Neural crest cell (in vitro differentiated cells): Measurements from ENCODE around the gene FBXO11. TPM values are rescaled to one million over a fixed set of nuclear protein-coding genes. Genes with fewer than 3 reads are reported as not detected.
A peak's percentile ranks its signal among the peaks of the same experiment; 100 is the strongest.

Experiments used
- DNase-seq: peaks from one replicate; pipeline ENCODE4 v3.0.0; 2021; ENCODE audit warnings: low read depth, mixed read lengths, low spot score
- H3K27ac Mint-ChIP-seq: one replicate; pipeline ENCODE4 v1.8.0; 2021; ENCODE audit warnings: mild to moderate bottlenecking, mixed read lengths; ENCODE audit not compliant: unreplicated experiment
- H3K27me3 Mint-ChIP-seq: 2 replicates; pipeline ENCODE4 v1.8.0; 2021; ENCODE audit warnings: low read depth, mild to moderate bottlenecking, mixed read lengths
- H3K36me3 Mint-ChIP-seq: 2 replicates; pipeline ENCODE4 v1.8.0; 2021; ENCODE audit warnings: low read depth, mild to moderate bottlenecking, mixed read lengths
- H3K4me1 Mint-ChIP-seq: 2 replicates; pipeline ENCODE4 v1.8.0; 2021; ENCODE audit warnings: mixed read lengths
- H3K4me3 Mint-ChIP-seq: one replicate; pipeline ENCODE4 v1.8.0; 2021; ENCODE audit warnings: mild to moderate bottlenecking, mixed read lengths
- H3K9me3 Mint-ChIP-seq: 2 replicates; pipeline ENCODE4 v1.8.0; 2021; ENCODE audit warnings: mixed read lengths
- total RNA-seq: library from RNA; stranded (reverse); gene quantifications from 2 replicates; pipeline ENCODE4 v1.2.1, GENCODE V29; 2021
- TF ChIP-seq, protein P1 (sequence below): fragments of 200-600 bp; sonication (generic); conservative IDR thresholded peaks from 2 replicates; pipeline ENCODE4 v1.5.0; 2021; ENCODE audit warnings: antibody characterized with exemption, mild to moderate bottlenecking

FBXO11 gene
- total RNA-seq, 1 donor from 2014 or later: 86.3 TPM

DNA sequence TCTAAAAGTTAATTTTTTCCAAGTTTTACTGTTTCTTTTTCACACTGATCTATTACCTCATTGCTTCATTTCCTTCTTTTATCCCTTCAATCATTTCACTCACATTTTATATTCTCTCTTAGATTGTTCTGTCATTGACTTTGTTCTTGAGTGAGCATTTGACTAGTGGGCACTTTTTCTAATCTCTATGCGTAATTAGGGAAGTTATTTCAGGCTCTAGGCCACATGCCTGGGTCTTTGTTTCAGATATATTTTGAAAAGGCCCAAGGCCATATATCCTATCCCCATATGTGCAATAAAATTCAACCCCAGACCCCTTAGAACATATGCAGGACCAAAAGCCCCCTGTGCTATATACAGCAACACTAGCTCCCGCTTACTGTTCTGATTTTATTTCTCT lies 62.1 kb downstream of the FBXO11 start:
- DNase-seq: no peak
- Mint-ChIP-seq H3K27ac (peak overlapping the region; percentile 89), H3K4me3 (no peak overlapping the region), H3K27me3 (no peaks in the 10 kb centered on the region), H3K9me3 (no peaks in the 10 kb centered on the region), H3K36me3 (peaks cover 3% of the 10 kb centered on the region), H3K4me1 (peaks cover 4% of the 10 kb centered on the region)
- TF ChIP-seq, protein P1, sequence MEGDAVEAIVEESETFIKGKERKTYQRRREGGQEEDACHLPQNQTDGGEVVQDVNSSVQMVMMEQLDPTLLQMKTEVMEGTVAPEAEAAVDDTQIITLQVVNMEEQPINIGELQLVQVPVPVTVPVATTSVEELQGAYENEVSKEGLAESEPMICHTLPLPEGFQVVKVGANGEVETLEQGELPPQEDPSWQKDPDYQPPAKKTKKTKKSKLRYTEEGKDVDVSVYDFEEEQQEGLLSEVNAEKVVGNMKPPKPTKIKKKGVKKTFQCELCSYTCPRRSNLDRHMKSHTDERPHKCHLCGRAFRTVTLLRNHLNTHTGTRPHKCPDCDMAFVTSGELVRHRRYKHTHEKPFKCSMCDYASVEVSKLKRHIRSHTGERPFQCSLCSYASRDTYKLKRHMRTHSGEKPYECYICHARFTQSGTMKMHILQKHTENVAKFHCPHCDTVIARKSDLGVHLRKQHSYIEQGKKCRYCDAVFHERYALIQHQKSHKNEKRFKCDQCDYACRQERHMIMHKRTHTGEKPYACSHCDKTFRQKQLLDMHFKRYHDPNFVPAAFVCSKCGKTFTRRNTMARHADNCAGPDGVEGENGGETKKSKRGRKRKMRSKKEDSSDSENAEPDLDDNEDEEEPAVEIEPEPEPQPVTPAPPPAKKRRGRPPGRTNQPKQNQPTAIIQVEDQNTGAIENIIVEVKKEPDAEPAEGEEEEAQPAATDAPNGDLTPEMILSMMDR: no peak

DNA sequence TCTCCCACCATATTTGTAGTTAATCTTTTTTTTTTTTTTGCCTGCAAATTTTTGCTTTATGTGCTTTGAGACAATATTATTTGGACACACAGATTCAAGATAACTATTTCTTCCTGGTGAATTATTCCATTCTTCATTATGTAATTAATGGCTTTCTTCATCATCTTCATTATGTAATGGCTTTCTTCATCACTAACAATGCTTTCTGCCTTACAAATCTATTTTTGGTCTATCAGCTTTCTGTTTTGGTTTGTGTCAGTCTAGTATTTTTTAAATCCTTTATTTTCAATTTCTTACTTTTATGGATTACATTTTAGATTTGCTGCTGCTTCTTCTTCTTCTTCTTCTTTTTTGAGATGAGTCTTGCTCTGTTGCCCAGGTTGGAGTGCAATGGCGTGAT lies 62.9 kb downstream of the FBXO11 start:
- H3K4me1 Mint-ChIP-seq: peaks cover 11% of the 10 kb centered on the region

DNA sequence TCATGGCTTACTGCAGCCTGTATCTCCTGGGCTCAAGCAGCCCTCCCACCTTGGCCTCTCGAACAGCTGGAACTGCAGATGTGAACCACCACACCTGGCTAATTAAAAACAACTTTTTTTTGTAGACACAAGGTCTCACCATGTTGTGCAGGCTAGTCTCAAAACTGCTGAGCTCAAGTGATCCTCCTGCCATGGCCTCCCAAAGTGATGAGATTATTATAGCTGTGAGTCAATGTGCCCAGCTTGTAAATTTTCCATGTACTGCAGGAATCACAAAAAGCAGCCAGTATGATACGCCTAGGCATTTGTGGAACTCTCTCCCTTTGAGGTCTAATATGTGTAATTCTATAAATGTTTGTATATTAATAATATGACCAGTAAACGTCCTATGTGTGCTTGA lies 63.5 kb downstream of the FBXO11 start:
- Mint-ChIP-seq H3K27ac (no peak overlapping the region), H3K4me1 (peaks cover 13% of the 10 kb centered on the region), H3K9me3 (no peaks in the 10 kb centered on the region), H3K27me3 (no peaks in the 10 kb centered on the region), H3K36me3 (peaks cover 6% of the 10 kb centered on the region), H3K4me3 (no peak overlapping the region)
- no peak for DNase-seq
- TF ChIP-seq, protein P1: no peak

More for the DNA sequence above, 62.9 kb downstream of the FBXO11 start:
- Mint-ChIP-seq H3K27ac (no peak overlapping the region), H3K9me3 (no peaks in the 10 kb centered on the region), H3K36me3 (peaks cover 6% of the 10 kb centered on the region), H3K4me3 (no peak overlapping the region), H3K27me3 (no peaks in the 10 kb centered on the region)
- TF ChIP-seq, protein P1: no peak
- DNase-seq: no peak

DNA sequence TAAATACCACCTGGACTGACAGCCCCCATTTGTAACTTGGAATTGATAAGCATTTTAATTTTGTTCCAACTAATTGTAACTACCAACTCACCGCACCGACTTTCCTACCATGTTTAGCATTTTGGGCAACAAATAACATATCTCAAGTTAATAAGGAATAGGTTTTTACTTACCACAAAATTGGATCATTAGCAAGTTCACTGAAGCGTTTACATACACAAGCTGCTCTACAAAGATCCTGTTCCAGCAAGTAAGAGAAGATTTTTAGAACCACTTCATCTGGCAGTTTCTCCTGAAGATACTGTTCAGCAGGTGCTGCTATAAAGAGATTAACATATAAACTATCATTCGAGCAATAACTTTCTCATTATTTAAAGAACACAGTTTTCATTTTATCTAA lies 67.6 kb downstream of the FBXO11 start:
- peaks cover 11% of the 10 kb centered on the region for H3K36me3 Mint-ChIP-seq

DNA sequence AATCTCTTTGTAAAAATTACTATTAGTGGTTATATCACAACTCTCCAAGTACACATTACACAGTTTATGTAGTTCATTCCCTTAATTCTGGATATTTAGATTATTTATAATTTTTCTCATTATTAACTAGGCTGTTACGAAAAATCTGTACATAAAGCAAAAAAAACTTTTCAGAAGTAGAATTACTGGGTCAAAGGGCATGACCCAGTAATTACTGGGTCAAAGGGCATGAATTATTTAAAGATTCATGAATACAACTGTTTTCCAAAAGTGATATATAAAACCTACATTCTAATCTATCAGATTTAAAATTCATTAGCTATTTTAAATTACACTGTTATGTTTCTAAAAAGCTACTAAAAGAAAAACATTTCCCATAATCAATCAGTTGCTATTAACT lies 68.0 kb downstream of the FBXO11 start:
- no peak for DNase-seq
- Mint-ChIP-seq H3K27me3 (no peaks in the 10 kb centered on the region), H3K4me1 (peaks cover 13% of the 10 kb centered on the region), H3K4me3 (no peak overlapping the region), H3K27ac (no peak overlapping the region), H3K36me3 (peaks cover 11% of the 10 kb centered on the region), H3K9me3 (no peaks in the 10 kb centered on the region)
- TF ChIP-seq, protein P1: no peak

More for the DNA sequence above, 67.6 kb downstream of the FBXO11 start:
- Mint-ChIP-seq H3K27me3 (no peaks in the 10 kb centered on the region), H3K4me1 (peaks cover 13% of the 10 kb centered on the region), H3K27ac (no peak overlapping the region), H3K4me3 (no peak overlapping the region), H3K9me3 (no peaks in the 10 kb centered on the region)
- DNase-seq: no peak
- TF ChIP-seq, protein P1: no peak
